ENCODE data around the gene ASB2. TPM values are rescaled to one million over a fixed set of nuclear protein-coding genes. Genes with fewer than 3 reads are reported as not detected.

The ASB2 gene
- total and polyA plus RNA-seq, 2 of the 8 experiments (the other 6 are each of a cell fraction or from before 2014, with no cell fraction given): 1.0 to 2.1 TPM

DNA sequence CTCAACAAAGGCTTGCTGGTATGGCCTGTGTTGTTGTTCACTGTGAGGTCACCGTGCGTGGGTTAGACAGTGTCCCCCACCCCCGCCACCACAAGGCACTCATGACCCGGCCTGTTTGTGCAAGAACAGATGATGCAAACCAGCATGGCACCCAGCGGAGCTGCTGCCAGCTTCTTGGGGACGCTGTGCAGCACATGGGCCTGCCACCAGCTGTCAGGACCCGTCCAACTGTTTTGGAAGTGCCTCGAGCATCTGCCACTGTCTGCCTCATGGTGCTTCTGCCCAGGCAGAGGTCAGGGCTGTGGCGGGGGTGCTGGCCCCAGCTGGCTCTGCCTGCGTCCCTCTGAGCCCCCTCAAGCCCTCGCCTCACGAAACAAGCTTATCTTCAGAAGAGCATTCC is 1.5 kb downstream of the ASB2 start:
- Histone ChIP-seq H3K27ac (ENCODE audit: low read depth, low read length) (no peak overlapping the region), H3K9ac (replicated peaks in 1 of 4; ENCODE audit: extremely low read depth in 1 of 4, low read depth in 3 of 4, low read length in 3 of 4) (no peak overlapping the region), H3K9me3 (ENCODE audit: insufficient read depth in 2 of 2, low read depth in 1 of 2, low read length in 1 of 2) (no peaks in the 10 kb centered on the region), H3K23ac (ENCODE audit: insufficient read length) (no peak overlapping the region), H3K4me3 (ENCODE audit: extremely low read depth in 1 of 4, insufficient read depth in 2 of 4, low read depth in 3 of 4, low read length in 4 of 4) (no peak overlapping the region), H2AFZ (ENCODE audit: low read length) (no peak overlapping the region), H2BK12ac (ENCODE audit: low read depth, low read length) (no peak overlapping the region), H3K56ac (replicated peaks; ENCODE audit: insufficient read length, low read depth, low read length) (no peak overlapping the region), H3K79me2 (ENCODE audit: control insufficient read depth in 1 of 2, insufficient read depth in 2 of 2, low read length in 2 of 2) (no peaks in the 10 kb centered on the region), H2AK5ac (ENCODE audit: low read depth, low read length) (0 out of 2 replicates have a peak overlapping the region, but pooled peaks have one; percentile 28), H3K36me3 (ENCODE audit: control insufficient read depth in 2 of 4, insufficient read depth in 4 of 4, low read length in 3 of 4) (no peaks in the 10 kb centered on the region), H2BK5ac (ENCODE audit: low read depth, low read length) (no peak overlapping the region), H2BK15ac (ENCODE audit: low read length) (0 out of 2 replicates have a peak overlapping the region, but pooled peaks have one; percentile 21), H3K18ac (ENCODE audit: extremely low read depth, low read length) (no peak overlapping the region), H3K27me3 (replicated peaks in 1 of 4; ENCODE audit: control insufficient read depth in 3 of 4, extremely low read depth in 1 of 4, insufficient read depth in 3 of 4, low read length in 3 of 4) (no peaks in the 10 kb centered on the region; a peak in 1 of 7 replicates), H4K8ac (ENCODE audit: extremely low read depth, insufficient read depth, low read length) (no peak overlapping the region), H3K23me2 (ENCODE audit: low read depth, low read length) (no peaks in the 10 kb centered on the region), H2BK120ac (replicated peaks; ENCODE audit: low read depth, low read length) (no peak overlapping the region), H3K14ac (ENCODE audit: insufficient read length) (no peak overlapping the region), H4K20me1 (replicated peaks in 1 of 2; ENCODE audit: control insufficient read depth in 1 of 2, insufficient read depth in 2 of 2, low read length in 2 of 2) (no peaks in the 10 kb centered on the region), H3K4me2 (ENCODE audit: insufficient read depth in 1 of 2, low read depth in 2 of 2, low read length in 2 of 2) (no peak overlapping the region), H3K4me1 (replicated peaks in 1 of 4; ENCODE audit: control insufficient read depth in 3 of 4, insufficient read depth in 4 of 4, low read length in 3 of 4) (peaks cover 0 to 3% (median 0%) of the 10 kb centered on the region in 4 experiments; a peak in 1 of 7 replicates), H3K79me1 (ENCODE audit: low read depth, low read length) (no peaks in the 10 kb centered on the region), H4K91ac (replicated peaks; ENCODE audit: insufficient read length, low read length) (no peak overlapping the region), H4K5ac (ENCODE audit: insufficient read length, low read depth, low read length) (no peak overlapping the region), H2BK20ac (ENCODE audit: low read length) (no peak overlapping the region), H3K4ac (replicated peaks; ENCODE audit: insufficient read length, low read depth, low read length) (no peak overlapping the region)
- WGBS, 2 experiments (ENCODE audit: extremely low coverage in 1 of 2, insufficient coverage in 1 of 2, insufficient read length in 1 of 2, insufficient replicate concordance in 2 of 2, low coverage in 1 of 2, low lambda C conversion rate in 2 of 2, missing lambda C conversion rate in 1 of 2): 91% methylated on average over 12 of the region's 12 CpGs; no CpG with 5 or more reads in 1 of the 2 experiments
- DNase-seq (ENCODE audit: low read depth in 1 of 2, low spot score in 2 of 2): no peak
- POLR2A ChIA-PET (ENCODE audit: partially characterized antibody): interaction anchor here (0.9 to 1.4 kb wide), 2 partner anchors 11 to 29 kb away, joined by 3 to 4 read pairs; no protein-coding TSS in a partner anchor
- FAIRE-seq: no peak
- CTCF ChIA-PET (ENCODE audit: partially characterized antibody): interaction anchor here (1.1 to 7.8 kb wide), 9 partner anchors 9 to 68 kb away, joined by 3 to 81 read pairs (median 7); no protein-coding TSS in a partner anchor
- no peak for TF ChIP-seq SUZ12 (IDR thresholded peaks at IDR 0.05; ENCODE audit: low read length)
- TF ChIP-seq SIRT6 (IDR thresholded peaks at IDR 0.05; ENCODE audit: low read length): no peak
- TF ChIP-seq GTF2F1 (IDR thresholded peaks at IDR 0.05; ENCODE audit: borderline replicate concordance, low read depth, low read length): no peak
- no peak for TF ChIP-seq HDAC6 (IDR thresholded peaks at IDR 0.05; ENCODE audit: low read depth, low read length)
- no peak for TF ChIP-seq SAP30 (IDR thresholded peaks at IDR 0.05; ENCODE audit: insufficient read depth, insufficient replicate concordance, low read length)
- no peak for TF ChIP-seq JUN (IDR thresholded peaks at IDR 0.05; ENCODE audit: low read depth, low read length)
- no peak for TF ChIP-seq PHF8 (conservative IDR thresholded peaks at IDR 0.05; ENCODE audit: low read depth, low read length)
- no peak for TF ChIP-seq SIX5 (IDR thresholded peaks at IDR 0.05; ENCODE audit: low read depth, low read length)
- TF ChIP-seq POLR2AphosphoS5 (IDR thresholded peaks at IDR 0.05; ENCODE audit: low read depth, low read length): no peak
- TF ChIP-seq ATF2 (IDR thresholded peaks at IDR 0.05; ENCODE audit: low read length): no peak
- TF ChIP-seq E2F6 (IDR thresholded peaks at IDR 0.05): no peak
- TF ChIP-seq SP2 (IDR thresholded peaks at IDR 0.05; ENCODE audit: low read length): no peak
